Measurements from ENCODE around the gene NR2E1.

NR2E1 gene

GRCh38 chr6:108171918-108172516 lies 6.2 kb downstream of the NR2E1 start:
- DNase-seq, result no peak

GRCh38 chr6:108174371-108175175 lies 8.8 kb downstream of the NR2E1 start:
- peak; percentile 23 for DNase-seq

- DNase-seq, result no peak
Measured at GRCh38 chr6:108175176-108175591, 9.4 kb downstream of the NR2E1 start.

GRCh38 chr6:108175592-108176279 lies 9.9 kb downstream of the NR2E1 start:
- DNase-seq, result no peak

- no peak for DNase-seq
Measured at GRCh38 chr6:108176281-108177089, 10.7 kb downstream of the NR2E1 start.

GRCh38 chr6:108179741-108180140 lies 13.9 kb downstream of the NR2E1 start:
- DNase-seq, result no peak

- no peak for DNase-seq
Measured at GRCh38 chr6:108180266-108180665, 14.4 kb downstream of the NR2E1 start.

GRCh38 chr6:108180776-108181175 lies 15.0 kb downstream of the NR2E1 start:
- no peak for DNase-seq

- no peak for DNase-seq
Measured at GRCh38 chr6:108186226-108186625, 20.4 kb downstream of the NR2E1 start.

- no peak for DNase-seq
Measured at GRCh38 chr6:108187519-108187918, 21.7 kb downstream of the NR2E1 start.

- no peak for DNase-seq
Measured at GRCh38 chr6:108193131-108193530, 27.3 kb downstream of the NR2E1 start.

GRCh38 chr6:108193835-108194234 lies 28.0 kb downstream of the NR2E1 start:
- no peak for DNase-seq

GRCh38 chr6:108194503-108194902 lies 28.7 kb downstream of the NR2E1 start:
- DNase-seq, result no peak

GRCh38 chr6:108195209-108195608 lies 29.4 kb downstream of the NR2E1 start:
- DNase-seq, result no peak

GRCh38 chr6:108198761-108199498 lies 33.1 kb downstream of the NR2E1 start:
- no peak for DNase-seq

GRCh38 chr6:108200186-108200585 lies 34.4 kb downstream of the NR2E1 start:
- no peak for DNase-seq

GRCh38 chr6:108200631-108201030 lies 34.8 kb downstream of the NR2E1 start:
- DNase-seq, result no peak

GRCh38 chr6:108203189-108204112 lies 37.6 kb downstream of the NR2E1 start:
- no peak for DNase-seq

GRCh38 chr6:108207013-108207412 lies 41.2 kb downstream of the NR2E1 start:
- DNase-seq, result no peak

- DNase-seq, result no peak
Measured at GRCh38 chr6:108209738-108210137, 43.9 kb downstream of the NR2E1 start.

- DNase-seq, result no peak
Measured at GRCh38 chr6:108210556-108210955, 44.7 kb downstream of the NR2E1 start.

All from GDM1 (cell line).